ENCODE data around the gene PKIG. TPM values are rescaled to one million over a fixed set of nuclear protein-coding genes. Genes with fewer than 3 reads are reported as not detected.
"Not testable (repeated sequence)": the region's sequence is repeated elsewhere in the genome, so short reads cannot be mapped to it uniquely, and the experiment has no call there.

PKIG gene
- total and polyA plus RNA-seq, 2 of the 8 experiments (the other 6 are each of a cell fraction or from before 2014, with no cell fraction given): 26.7 to 34.3 TPM

- 91% methylated on average over 4 of the region's 5 CpGs; no CpG with 5 or more reads in 1 of the 2 experiments for WGBS, 2 experiments (ENCODE audit: extremely low coverage in 1 of 2, insufficient coverage in 1 of 2, insufficient read length in 1 of 2, insufficient replicate concordance in 2 of 2, low coverage in 1 of 2, low lambda C conversion rate in 2 of 2, missing lambda C conversion rate in 1 of 2)
- H3K23me2 ChIP-seq (ENCODE audit: low read depth, low read length): peaks cover 11% of the 10 kb centered on the region
- not testable (repeated sequence) for H3K4me2 ChIP-seq (ENCODE audit: insufficient read depth in 1 of 2, low read depth in 2 of 2, low read length in 2 of 2); H3K79me2 ChIP-seq (ENCODE audit: control insufficient read depth in 1 of 2, insufficient read depth in 2 of 2, low read length in 2 of 2); H2BK12ac ChIP-seq (ENCODE audit: low read depth, low read length); H3K23ac ChIP-seq (ENCODE audit: insufficient read length); H3K27ac ChIP-seq (ENCODE audit: low read depth, low read length); H3K79me1 ChIP-seq (ENCODE audit: low read depth, low read length); H3K4me3 ChIP-seq (ENCODE audit: extremely low read depth in 1 of 4, insufficient read depth in 2 of 4, low read depth in 3 of 4, low read length in 4 of 4); H2AK5ac ChIP-seq (ENCODE audit: low read depth, low read length); H3K18ac ChIP-seq (ENCODE audit: extremely low read depth, low read length); H4K91ac ChIP-seq (replicated peaks; ENCODE audit: insufficient read length, low read length); H3K4ac ChIP-seq (replicated peaks; ENCODE audit: insufficient read length, low read depth, low read length); H2BK15ac ChIP-seq (ENCODE audit: low read length); H2BK5ac ChIP-seq (ENCODE audit: low read depth, low read length); H3K4me1 ChIP-seq (replicated peaks in 1 of 4; ENCODE audit: control insufficient read depth in 3 of 4, insufficient read depth in 4 of 4, low read length in 3 of 4); H2BK120ac ChIP-seq (replicated peaks; ENCODE audit: low read depth, low read length); H4K20me1 ChIP-seq (replicated peaks in 1 of 2; ENCODE audit: control insufficient read depth in 1 of 2, insufficient read depth in 2 of 2, low read length in 2 of 2); FAIRE-seq; DNase-seq (ENCODE audit: low read depth in 1 of 2, low spot score in 2 of 2); H3K9me3 ChIP-seq (ENCODE audit: insufficient read depth in 2 of 2, low read depth in 1 of 2, low read length in 1 of 2); H3K9ac ChIP-seq (replicated peaks in 1 of 4; ENCODE audit: extremely low read depth in 1 of 4, low read depth in 3 of 4, low read length in 3 of 4); H2AFZ ChIP-seq (ENCODE audit: low read length); H2BK20ac ChIP-seq (ENCODE audit: low read length); H3K14ac ChIP-seq (ENCODE audit: insufficient read length); H4K8ac ChIP-seq (ENCODE audit: extremely low read depth, insufficient read depth, low read length); H3K56ac ChIP-seq (replicated peaks; ENCODE audit: insufficient read length, low read depth, low read length); H3K36me3 ChIP-seq (ENCODE audit: control insufficient read depth in 2 of 4, insufficient read depth in 4 of 4, low read length in 3 of 4); H4K5ac ChIP-seq (ENCODE audit: insufficient read length, low read depth, low read length)
- ChIA-PET POLR2A (ENCODE audit: partially characterized antibody) (interaction anchor here (0.6 kb wide), 1 partner anchor 14 kb away, joined by 4 read pairs; no protein-coding TSS in a partner anchor), CTCF (ENCODE audit: partially characterized antibody) (interaction anchor here (0.5 to 1.8 kb wide), 3 partner anchors 29 to 419 kb away, joined by 3 to 7 read pairs (median 4); no protein-coding TSS in a partner anchor)
- peaks cover 0 to 20% (median 13%) of the 10 kb centered on the region in 4 experiments; a peak in 6 of 7 replicates for H3K27me3 ChIP-seq (replicated peaks in 1 of 4; ENCODE audit: control insufficient read depth in 3 of 4, extremely low read depth in 1 of 4, insufficient read depth in 3 of 4, low read length in 3 of 4)
Measured at GRCh38 chr20:44654210-44654609, 71.8 kb downstream of the PKIG start.
